Mucosa of descending colon (tissue), 3 donors: ENCODE results near the gene SCN10A. TPM values are rescaled to one million over a fixed set of nuclear protein-coding genes. Genes with fewer than 3 reads are reported as not detected.

Experiments used
- ATAC-seq: fragments of 200-7000 bp; cut with Tn5 transposase; one replicate; pipeline ENCODE4 v1.9.1; 2020; ENCODE audit warnings: mild to moderate bottlenecking, moderate library complexity
- DNase-seq, 3 donors: peaks; one replicate each; pipeline ENCODE4 v3.0.0-alpha.2; 2020
- H3K36me3 ChIP-seq: fragments of 200-600 bp; one replicate; pipeline ENCODE4 v1.8.0; 2021; ENCODE audit warnings: low read depth, mild to moderate bottlenecking
- H3K4me1 ChIP-seq: fragments of 200-600 bp; one replicate; pipeline ENCODE4 v1.8.0; 2021; ENCODE audit warnings: low read depth, mild to moderate bottlenecking
- H3K4me3 ChIP-seq: fragments of 200-600 bp; one replicate; pipeline ENCODE4 v1.8.0; 2021; ENCODE audit warnings: mild to moderate bottlenecking
- H3K9me3 ChIP-seq: fragments of 200-600 bp; one replicate; pipeline ENCODE4 v1.8.0; 2021; ENCODE audit warnings: mild to moderate bottlenecking
- CTCF ChIP-seq: fragments of 200-600 bp; IDR thresholded peaks from one replicate; pipeline ENCODE4 v1.8.0; 2022; ENCODE audit warnings: antibody characterized with exemption, mild to moderate bottlenecking
- intact Hi-C, 2 donors: fragments of 100-400 bp; cut with DNase I in 1 of 2; cut with micrococcal nuclease in 1 of 2; formaldehyde crosslinking; loops; one replicate each; pipeline versions ENCODE4 v1.11.0 to v1.11.1; 2022; cut with DNase I, micrococcal nuclease
- total RNA-seq, 3 donors: library from RNA; stranded (reverse); fragmentation: NEBNext Ultra II Directional in 2 of 3; extraction: Animal tissue kit (Norgen Biotek cat#: 25700) in 2 of 3; gene quantifications; one replicate each; pipeline versions ENCODE4 v1.2.1 to v1.2.4, GENCODE V29; 2021 to 2023
- donor health status: DM: no; HTN: no; CAD: no; lungs with moderate emphysema.
- donor health status: DM: no; HTN: no; CAD: no.
- donor health status: DM: no; HTN: yes; CAD: no.

Gene SCN10A
- total RNA-seq, 3 donors from 2014 or later, result not detected

DNA sequence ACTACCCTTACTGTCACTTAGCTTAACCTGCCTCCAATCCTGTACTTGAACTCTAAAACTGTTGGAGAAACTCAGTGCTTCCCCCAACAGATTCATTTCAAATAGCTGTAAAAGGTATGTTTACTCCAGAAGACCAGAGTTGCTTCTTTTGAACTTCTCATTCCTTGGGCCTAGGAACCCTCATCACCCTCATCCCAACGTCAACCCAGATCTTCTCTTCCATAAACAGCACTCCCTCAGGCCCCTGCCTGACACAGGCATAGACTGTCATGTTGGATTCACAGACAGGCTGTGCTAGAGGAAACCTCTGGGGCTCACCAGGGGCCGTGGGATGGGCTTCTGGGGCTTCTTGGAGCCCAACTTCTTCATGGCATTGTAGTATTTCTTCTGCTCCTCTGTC is 109.1 kb downstream of the SCN10A start:
- ATAC-seq (no peak), DNase-seq (no peak)
- TF ChIP-seq CTCF, result no peak
- H3K9me3 ChIP-seq, result no peaks in the 10 kb centered on the region
- H3K4me1 ChIP-seq, result no peaks in the 10 kb centered on the region
- no peaks in the 10 kb centered on the region for H3K36me3 ChIP-seq
- intact Hi-C loops, result no loop called here
- no peak overlapping the region for H3K4me3 ChIP-seq

- H3K9me3 ChIP-seq, result no peaks in the 10 kb centered on the region
- no peak for TF ChIP-seq CTCF
- H3K36me3 ChIP-seq, result no peaks in the 10 kb centered on the region
- intact Hi-C loops, result no loop called here
- ATAC-seq, result no peak
- H3K4me3 ChIP-seq, result no peak overlapping the region
- no peaks in the 10 kb centered on the region for H3K4me1 ChIP-seq
- no peak for DNase-seq
Measured at GRCh38 chr3:38702231-38702630, 113.8 kb downstream of the SCN10A start.

DNA sequence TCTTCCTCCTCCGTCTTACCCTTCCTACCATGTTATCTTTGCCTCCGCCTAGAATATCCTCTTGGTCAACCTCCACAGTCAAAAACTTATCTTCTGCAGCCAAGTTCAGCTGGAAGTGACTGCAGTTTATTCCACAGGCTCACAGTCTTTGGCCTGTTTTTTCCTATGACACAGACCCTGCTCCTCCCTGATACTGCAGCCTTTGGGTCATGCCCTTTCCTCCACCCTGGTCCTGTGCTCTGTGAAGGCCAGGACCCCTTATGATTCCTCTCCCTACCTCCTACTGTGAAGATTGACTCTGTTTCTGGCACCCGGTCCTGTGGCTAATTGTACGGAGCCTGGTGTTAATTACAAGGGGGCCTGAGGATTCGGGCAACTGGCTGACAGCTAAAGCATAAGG is 117.3 kb downstream of the SCN10A start:
- DNase-seq (no peak), ATAC-seq (no peak)
- intact Hi-C loops, result no loop called here
- H3K4me1 ChIP-seq, result no peaks in the 10 kb centered on the region
- no peaks in the 10 kb centered on the region for H3K36me3 ChIP-seq
- TF ChIP-seq CTCF, result no peak
- no peaks in the 10 kb centered on the region for H3K9me3 ChIP-seq
- no peak overlapping the region for H3K4me3 ChIP-seq

DNA sequence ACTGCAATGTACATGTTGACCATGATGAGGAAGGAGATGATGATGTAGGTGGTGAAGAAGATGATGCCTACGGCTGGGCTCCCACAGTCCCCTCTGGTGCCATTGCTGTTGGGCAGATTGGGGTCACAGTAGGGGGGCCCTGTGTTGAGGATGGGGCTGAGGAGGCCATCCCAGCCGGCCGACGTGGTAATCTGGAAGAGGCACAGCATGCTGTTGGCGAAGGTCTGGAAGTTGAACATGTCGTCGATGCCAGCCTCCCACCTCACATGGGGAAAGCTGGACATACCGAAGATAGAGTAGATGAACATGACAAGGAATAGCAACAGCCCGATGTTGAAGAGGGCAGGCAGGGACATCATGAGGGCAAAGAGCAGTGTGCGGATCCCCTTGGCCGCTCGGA is 118.0 kb downstream of the SCN10A start:
- DNase-seq, result no peak
- no peak for ATAC-seq
- no peak for TF ChIP-seq CTCF
- Histone ChIP-seq H3K4me1 (no peaks in the 10 kb centered on the region), H3K36me3 (no peaks in the 10 kb centered on the region), H3K9me3 (no peaks in the 10 kb centered on the region), H3K4me3 (no peak overlapping the region)
- intact Hi-C loops, result no loop called here

- Histone ChIP-seq H3K4me3 (no peak overlapping the region), H3K4me1 (no peaks in the 10 kb centered on the region), H3K36me3 (no peaks in the 10 kb centered on the region), H3K9me3 (no peaks in the 10 kb centered on the region)
- ATAC-seq, result no peak
- no peak for TF ChIP-seq CTCF
- no peak for DNase-seq
- intact Hi-C loops, result no loop called here
Measured at GRCh38 chr3:38696034-38696433, 120.0 kb downstream of the SCN10A start.

DNA sequence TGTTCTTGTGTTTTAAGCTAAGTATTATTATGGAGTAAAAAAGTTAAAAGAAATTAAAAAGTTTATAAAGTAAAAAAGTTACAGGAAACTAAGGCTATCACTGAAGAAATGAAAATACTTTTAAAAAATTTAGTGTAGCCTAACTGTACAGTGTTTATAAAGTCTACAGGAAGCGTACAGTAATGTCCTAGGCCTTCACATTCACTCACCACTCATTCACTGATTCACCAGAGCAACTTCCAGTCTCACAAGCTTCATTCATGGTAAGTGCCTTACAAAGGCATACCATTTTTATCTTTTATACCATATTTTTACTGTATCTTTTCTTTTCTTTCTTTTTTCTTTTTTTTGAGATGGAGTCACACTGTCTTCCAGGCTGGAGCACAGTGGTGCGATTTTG is 125.8 kb downstream of the SCN10A start:
- ATAC-seq, result no peak
- DNase-seq, result no peak
- H3K4me1 ChIP-seq, result no peaks in the 10 kb centered on the region
- intact Hi-C loops, result no loop called here
- no peak overlapping the region for H3K4me3 ChIP-seq
- no peak for TF ChIP-seq CTCF
- H3K36me3 ChIP-seq, result no peaks in the 10 kb centered on the region
- H3K9me3 ChIP-seq, result no peaks in the 10 kb centered on the region
